ENCODE data around the gene DNAH8.

DNA sequence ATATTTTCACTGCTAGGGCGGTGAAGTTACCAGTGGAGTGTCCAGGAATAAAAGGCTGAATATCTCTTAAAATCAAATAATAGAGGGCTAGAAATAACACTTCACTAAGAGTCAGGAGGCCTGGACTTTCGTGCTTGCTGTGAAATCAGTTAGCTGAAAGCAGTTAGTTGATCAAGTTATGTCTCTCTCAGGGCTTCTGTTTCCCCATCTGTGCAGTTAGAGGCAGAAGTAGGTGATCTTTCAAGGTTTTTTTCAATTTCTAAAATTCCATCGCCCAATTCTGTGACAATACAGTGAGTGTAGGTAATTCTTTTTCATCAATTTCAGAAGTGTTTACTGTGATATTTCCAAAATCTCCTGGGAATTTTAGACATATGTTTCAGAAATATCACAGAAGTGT is 260.9 kb downstream of the DNAH8 start:
- TF ChIP-seq, protein P1, sequence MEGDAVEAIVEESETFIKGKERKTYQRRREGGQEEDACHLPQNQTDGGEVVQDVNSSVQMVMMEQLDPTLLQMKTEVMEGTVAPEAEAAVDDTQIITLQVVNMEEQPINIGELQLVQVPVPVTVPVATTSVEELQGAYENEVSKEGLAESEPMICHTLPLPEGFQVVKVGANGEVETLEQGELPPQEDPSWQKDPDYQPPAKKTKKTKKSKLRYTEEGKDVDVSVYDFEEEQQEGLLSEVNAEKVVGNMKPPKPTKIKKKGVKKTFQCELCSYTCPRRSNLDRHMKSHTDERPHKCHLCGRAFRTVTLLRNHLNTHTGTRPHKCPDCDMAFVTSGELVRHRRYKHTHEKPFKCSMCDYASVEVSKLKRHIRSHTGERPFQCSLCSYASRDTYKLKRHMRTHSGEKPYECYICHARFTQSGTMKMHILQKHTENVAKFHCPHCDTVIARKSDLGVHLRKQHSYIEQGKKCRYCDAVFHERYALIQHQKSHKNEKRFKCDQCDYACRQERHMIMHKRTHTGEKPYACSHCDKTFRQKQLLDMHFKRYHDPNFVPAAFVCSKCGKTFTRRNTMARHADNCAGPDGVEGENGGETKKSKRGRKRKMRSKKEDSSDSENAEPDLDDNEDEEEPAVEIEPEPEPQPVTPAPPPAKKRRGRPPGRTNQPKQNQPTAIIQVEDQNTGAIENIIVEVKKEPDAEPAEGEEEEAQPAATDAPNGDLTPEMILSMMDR (conservative IDR thresholded peaks at IDR 0.05 in 1 of 2, IDR thresholded peaks at IDR 0.05 in 1 of 2; ENCODE audit: extremely low read depth in 1 of 2, insufficient read depth in 1 of 2, low read depth in 1 of 2, low read length in 2 of 2), result no peak
- no peak for TF ChIP-seq EZH2 (IDR thresholded peaks at IDR 0.05; ENCODE audit: borderline replicate concordance, low read length)
